HT-29 (cell line): ENCODE measurements around the gene BEX5. TPM values are rescaled to one million over a fixed set of nuclear protein-coding genes. Genes with fewer than 3 reads are reported as not detected.
A peak's percentile ranks its signal among the peaks of the same experiment; 100 is the strongest.
"Not testable (repeated sequence)": the region's sequence is repeated elsewhere in the genome, so short reads cannot be mapped to it uniquely, and the experiment has no call there.

Source experiments
- DNase-seq: peaks from one replicate; pipeline ENCODE4 v3.0.0-alpha.2; 2015; ENCODE audit warnings: low spot score
- total RNA-seq: library from RNA; depleted of rRNA; stranded (reverse); fragments of >200 nt; shearing (Covaris generic); gene quantifications from 2 replicates; pipeline ENCODE4 v1.2.3, GENCODE V29; 2014; rRNA removed

BEX5 gene
- not detected in 2 replicates for total RNA-seq

- DNase-seq: no peak
Observed at GRCh38 chrX:102155806-102156179, at the start of gene BEX5. Gene BEX5, minus strand, starts transcription at chrX:102155977. Its CDS starts 1,712 bp downstream, at chrX:102154265.

- no peak for DNase-seq
Observed at GRCh38 chrX:102185967-102186720, 30.4 kb upstream of the BEX5 start.

GRCh38 chrX:102154900-102155805 lies 624 bp downstream of the BEX5 start:
- no peak for DNase-seq

- DNase-seq: no peak
Observed at GRCh38 chrX:102154218-102154860, 1.4 kb downstream of the BEX5 start.

GRCh38 chrX:102142274-102142673 lies 13.5 kb downstream of the BEX5 start, which contains the start of gene TCEAL6:
Gene TCEAL6, minus strand, starts transcription at chrX:102142481.
- DNase-seq: not testable (repeated sequence)

- not testable (repeated sequence) for DNase-seq
Observed at GRCh38 chrX:102141631-102142030, 14.1 kb downstream of the BEX5 start.

GRCh38 chrX:102140876-102141275 lies 14.9 kb downstream of the BEX5 start:
- DNase-seq: not testable (repeated sequence)

GRCh38 chrX:102138064-102138463 lies 17.7 kb downstream of the BEX5 start:
- no peak for DNase-seq

- peak; percentile 35 for DNase-seq
Observed at GRCh38 chrX:102129473-102129872, 26.3 kb downstream of the BEX5 start.

- no peak for DNase-seq
Observed at GRCh38 chrX:102126863-102127262, 28.9 kb downstream of the BEX5 start.

GRCh38 chrX:102126080-102126818 lies 29.5 kb downstream of the BEX5 start:
- DNase-seq: not testable (repeated sequence)

GRCh38 chrX:102125436-102125835 lies 30.3 kb downstream of the BEX5 start, which contains the start of gene TCEAL2:
Gene TCEAL2, plus strand, starts transcription at chrX:102125679. Its CDS starts 1,152 bp downstream, at chrX:102126831.
- not testable (repeated sequence) for DNase-seq

GRCh38 chrX:102125014-102125413 lies 30.8 kb downstream of the BEX5 start:
- not testable (repeated sequence) for DNase-seq

- DNase-seq: no peak
Observed at GRCh38 chrX:102115748-102116147, 40.0 kb downstream of the BEX5 start.

- DNase-seq: no peak
Observed at GRCh38 chrX:102113367-102113766, 42.4 kb downstream of the BEX5 start.

Other genes with a start within 250 kb of the BEX5 start
- 0.13 TPM in 1 of 2 replicates, not detected in the other for gene ZMAT1, start 223.9 kb downstream of the BEX5 start, total RNA-seq
- not detected in 2 replicates for gene TCEAL2, start 30.3 kb downstream of the BEX5 start, total RNA-seq
- gene TCEAL6, start 13.5 kb downstream of the BEX5 start, total RNA-seq: not detected in 2 replicates
- not detected in 2 replicates for gene TCP11X1, start 59.3 kb upstream of the BEX5 start, total RNA-seq
- not detected in 2 replicates for gene NXF2, start 91.2 kb upstream of the BEX5 start, total RNA-seq